Measurements from ENCODE around the gene RNF168.
"Not testable (repeated sequence)": the region's sequence is repeated elsewhere in the genome, so short reads cannot be mapped to it uniquely, and the experiment has no call there.

DNA sequence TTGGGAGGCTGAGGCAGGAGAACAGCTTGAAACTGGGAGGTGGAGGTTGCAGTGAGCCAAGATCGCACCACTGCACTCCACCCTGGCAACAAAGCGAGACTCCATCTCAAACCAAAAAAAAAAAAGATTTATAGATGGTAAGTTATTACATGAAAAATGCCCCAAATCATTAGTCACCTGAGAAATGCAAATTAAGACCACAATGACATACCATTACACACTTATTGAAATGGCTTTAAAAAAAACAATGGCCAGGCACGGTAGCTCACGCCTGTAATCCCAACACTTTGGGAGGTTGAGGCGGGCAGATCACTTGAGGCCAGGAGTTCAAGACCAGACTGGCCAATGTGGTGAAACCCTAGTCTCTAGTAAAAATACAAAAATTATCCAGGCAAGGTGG lies 81.9 kb downstream of the RNF168 start:
- TF ChIP-seq ZNF585B (tag by site-specific recombination; IDR thresholded peaks at IDR 0.05); ZNF274 (IDR thresholded peaks at IDR 0.05; ENCODE audit: low read length); ZNF274 (tag by site-specific recombination; IDR thresholded peaks at IDR 0.05; ENCODE audit: borderline replicate concordance); ZNF514 (tag by site-specific recombination; IDR thresholded peaks at IDR 0.05); ZNF529 (tag by site-specific recombination; IDR thresholded peaks at IDR 0.05; ENCODE audit: insufficient replicate concordance); ZNF37A (tag by site-specific recombination; IDR thresholded peaks at IDR 0.05); ZBTB8A (tag by site-specific recombination; IDR thresholded peaks at IDR 0.05); ZFP37 (tag by site-specific recombination; IDR thresholded peaks at IDR 0.05); ZNF239 (tag by site-specific recombination; IDR thresholded peaks at IDR 0.05); SETDB1 (IDR thresholded peaks at IDR 0.05; ENCODE audit: insufficient read length, low read length); ZBTB7A (tag by site-specific recombination; IDR thresholded peaks at IDR 0.05; ENCODE audit: low read depth): not testable (repeated sequence)
- TF ChIP-seq, protein P1, sequence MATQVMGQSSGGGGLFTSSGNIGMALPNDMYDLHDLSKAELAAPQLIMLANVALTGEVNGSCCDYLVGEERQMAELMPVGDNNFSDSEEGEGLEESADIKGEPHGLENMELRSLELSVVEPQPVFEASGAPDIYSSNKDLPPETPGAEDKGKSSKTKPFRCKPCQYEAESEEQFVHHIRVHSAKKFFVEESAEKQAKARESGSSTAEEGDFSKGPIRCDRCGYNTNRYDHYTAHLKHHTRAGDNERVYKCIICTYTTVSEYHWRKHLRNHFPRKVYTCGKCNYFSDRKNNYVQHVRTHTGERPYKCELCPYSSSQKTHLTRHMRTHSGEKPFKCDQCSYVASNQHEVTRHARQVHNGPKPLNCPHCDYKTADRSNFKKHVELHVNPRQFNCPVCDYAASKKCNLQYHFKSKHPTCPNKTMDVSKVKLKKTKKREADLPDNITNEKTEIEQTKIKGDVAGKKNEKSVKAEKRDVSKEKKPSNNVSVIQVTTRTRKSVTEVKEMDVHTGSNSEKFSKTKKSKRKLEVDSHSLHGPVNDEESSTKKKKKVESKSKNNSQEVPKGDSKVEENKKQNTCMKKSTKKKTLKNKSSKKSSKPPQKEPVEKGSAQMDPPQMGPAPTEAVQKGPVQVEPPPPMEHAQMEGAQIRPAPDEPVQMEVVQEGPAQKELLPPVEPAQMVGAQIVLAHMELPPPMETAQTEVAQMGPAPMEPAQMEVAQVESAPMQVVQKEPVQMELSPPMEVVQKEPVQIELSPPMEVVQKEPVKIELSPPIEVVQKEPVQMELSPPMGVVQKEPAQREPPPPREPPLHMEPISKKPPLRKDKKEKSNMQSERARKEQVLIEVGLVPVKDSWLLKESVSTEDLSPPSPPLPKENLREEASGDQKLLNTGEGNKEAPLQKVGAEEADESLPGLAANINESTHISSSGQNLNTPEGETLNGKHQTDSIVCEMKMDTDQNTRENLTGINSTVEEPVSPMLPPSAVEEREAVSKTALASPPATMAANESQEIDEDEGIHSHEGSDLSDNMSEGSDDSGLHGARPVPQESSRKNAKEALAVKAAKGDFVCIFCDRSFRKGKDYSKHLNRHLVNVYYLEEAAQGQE (tag by site-specific recombination; IDR thresholded peaks at IDR 0.05): not testable (repeated sequence)
- TF ChIP-seq, protein P2, sequence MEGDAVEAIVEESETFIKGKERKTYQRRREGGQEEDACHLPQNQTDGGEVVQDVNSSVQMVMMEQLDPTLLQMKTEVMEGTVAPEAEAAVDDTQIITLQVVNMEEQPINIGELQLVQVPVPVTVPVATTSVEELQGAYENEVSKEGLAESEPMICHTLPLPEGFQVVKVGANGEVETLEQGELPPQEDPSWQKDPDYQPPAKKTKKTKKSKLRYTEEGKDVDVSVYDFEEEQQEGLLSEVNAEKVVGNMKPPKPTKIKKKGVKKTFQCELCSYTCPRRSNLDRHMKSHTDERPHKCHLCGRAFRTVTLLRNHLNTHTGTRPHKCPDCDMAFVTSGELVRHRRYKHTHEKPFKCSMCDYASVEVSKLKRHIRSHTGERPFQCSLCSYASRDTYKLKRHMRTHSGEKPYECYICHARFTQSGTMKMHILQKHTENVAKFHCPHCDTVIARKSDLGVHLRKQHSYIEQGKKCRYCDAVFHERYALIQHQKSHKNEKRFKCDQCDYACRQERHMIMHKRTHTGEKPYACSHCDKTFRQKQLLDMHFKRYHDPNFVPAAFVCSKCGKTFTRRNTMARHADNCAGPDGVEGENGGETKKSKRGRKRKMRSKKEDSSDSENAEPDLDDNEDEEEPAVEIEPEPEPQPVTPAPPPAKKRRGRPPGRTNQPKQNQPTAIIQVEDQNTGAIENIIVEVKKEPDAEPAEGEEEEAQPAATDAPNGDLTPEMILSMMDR (tag by site-specific recombination; IDR thresholded peaks at IDR 0.05): not testable (repeated sequence)
- TF ChIP-seq, protein P3, sequence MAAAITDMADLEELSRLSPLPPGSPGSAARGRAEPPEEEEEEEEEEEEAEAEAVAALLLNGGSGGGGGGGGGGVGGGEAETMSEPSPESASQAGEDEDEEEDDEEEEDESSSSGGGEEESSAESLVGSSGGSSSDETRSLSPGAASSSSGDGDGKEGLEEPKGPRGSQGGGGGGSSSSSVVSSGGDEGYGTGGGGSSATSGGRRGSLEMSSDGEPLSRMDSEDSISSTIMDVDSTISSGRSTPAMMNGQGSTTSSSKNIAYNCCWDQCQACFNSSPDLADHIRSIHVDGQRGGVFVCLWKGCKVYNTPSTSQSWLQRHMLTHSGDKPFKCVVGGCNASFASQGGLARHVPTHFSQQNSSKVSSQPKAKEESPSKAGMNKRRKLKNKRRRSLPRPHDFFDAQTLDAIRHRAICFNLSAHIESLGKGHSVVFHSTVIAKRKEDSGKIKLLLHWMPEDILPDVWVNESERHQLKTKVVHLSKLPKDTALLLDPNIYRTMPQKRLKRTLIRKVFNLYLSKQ (tag by site-specific recombination; IDR thresholded peaks at IDR 0.05; ENCODE audit: borderline replicate concordance): not testable (repeated sequence)

Measured in HEK293 (cell line).